ENCODE data around the gene RRAD.

DNA sequence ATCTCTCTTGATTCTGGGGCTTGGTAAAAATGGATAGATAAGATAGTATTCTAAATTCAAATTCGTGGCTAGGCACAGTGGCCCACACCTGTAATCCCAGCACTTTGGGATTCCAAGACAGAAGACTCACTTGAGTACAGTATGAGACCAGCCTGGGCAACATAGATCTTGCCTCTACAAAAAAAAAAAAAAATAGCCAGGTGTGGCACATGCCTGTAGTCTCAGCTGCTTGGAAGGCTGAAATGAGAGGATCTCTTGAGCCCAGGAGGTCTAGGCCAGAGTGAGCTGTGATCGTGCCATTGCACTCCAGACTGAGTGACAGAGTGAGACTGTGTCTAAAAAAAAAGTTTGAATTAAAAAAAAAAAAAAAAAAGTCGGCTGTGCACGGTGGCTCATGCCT lies 35.7 kb downstream of the RRAD start:
- TF ChIP-seq POLR2AphosphoS5 (IDR thresholded peaks at IDR 0.05; ENCODE audit: borderline replicate concordance, low read depth, low read length) (no peak), EZH2 (IDR thresholded peaks at IDR 0.05) (no peak)

Measured in SK-N-MC (cell line).